Urinary bladder (tissue), 4 donors: Measurements from ENCODE around the gene VOPP1. TPM values are rescaled to one million over a fixed set of nuclear protein-coding genes. Genes with fewer than 3 reads are reported as not detected.
"Not testable (repeated sequence)": the region's sequence is repeated elsewhere in the genome, so short reads cannot be mapped to it uniquely, and the experiment has no call there.

Experiments
- DNase-seq: peaks from one replicate; pipeline ENCODE4 v3.0.0-alpha.2; 2015; ENCODE audit errors: extremely low spot score
- H3K27ac ChIP-seq: one replicate; pipeline ENCODE4 v1.5.1; 2013; ENCODE audit warnings: low read depth, mild to moderate bottlenecking, moderate library complexity
- H3K36me3 ChIP-seq: one replicate; pipeline ENCODE4 v1.6.1; 2013; ENCODE audit warnings: mild to moderate bottlenecking, moderate library complexity; ENCODE audit not compliant: insufficient read depth
- H3K4me1 ChIP-seq: one replicate; pipeline ENCODE4 v1.6.1; 2013; ENCODE audit warnings: mild to moderate bottlenecking, moderate library complexity; ENCODE audit not compliant: insufficient read depth
- H3K4me3 ChIP-seq: one replicate; pipeline ENCODE4 v1.5.1; 2013; ENCODE audit warnings: low read depth, low read length
- WGBS: extraction: QIAGEN DNeasy Blood & Tissue Kit; methylation state at CpG from one replicate; pipeline ENCODE4 v1.1.7; 2013; 5-methylcytosine and 5-hydroxymethylcytosine counted together
- polyA plus RNA-seq: library from polyadenylated mRNA; stranded (reverse); fragments of 200-250 nt; gene quantifications from one replicate; pipeline ENCODE4 v1.2.3, GENCODE V29; 2013
- total RNA-seq: library from RNA; depleted of rRNA; stranded (reverse); fragments of >200 nt; gene quantifications from one replicate; pipeline ENCODE4 v1.2.3, GENCODE V29; 2014
- donor health status: healthy with polysubstance abuse.
- donor health status: healthy.

VOPP1 gene
- total and polyA plus RNA-seq, 2 donors: 26.8 to 34.1 TPM

- H3K27ac ChIP-seq: no peak overlapping the region
- WGBS: 94% methylated on average over 10 of the region's 10 CpGs
- no peaks in the 10 kb centered on the region for H3K36me3 ChIP-seq
- DNase-seq: no peak
- H3K4me3 ChIP-seq: no peak overlapping the region
- H3K4me1 ChIP-seq: no peaks in the 10 kb centered on the region
Measured at GRCh38 chr7:55512635-55513191, 59.6 kb downstream of the VOPP1 start.

- no peak overlapping the region for H3K4me3 ChIP-seq
- WGBS: 80% methylated on average over 3 of the region's 3 CpGs
- no peaks in the 10 kb centered on the region for H3K36me3 ChIP-seq
- no peak for DNase-seq
- no peak overlapping the region for H3K27ac ChIP-seq
- no peaks in the 10 kb centered on the region for H3K4me1 ChIP-seq
Measured at GRCh38 chr7:55510621-55511020, 61.7 kb downstream of the VOPP1 start.

- H3K4me3 ChIP-seq, H3K27ac ChIP-seq, H3K4me1 ChIP-seq, DNase-seq, H3K36me3 ChIP-seq: not testable (repeated sequence)
- 48% methylated on average over 1 of the region's 1 CpG for WGBS
Measured at GRCh38 chr7:55510206-55510605, 62.1 kb downstream of the VOPP1 start.

- DNase-seq: no peak
- no peak overlapping the region for H3K27ac ChIP-seq
- H3K36me3 ChIP-seq: no peaks in the 10 kb centered on the region
- H3K4me3 ChIP-seq: no peak overlapping the region
- WGBS: 47% methylated on average over 1 of the region's 1 CpG
- H3K4me1 ChIP-seq: no peaks in the 10 kb centered on the region
Measured at GRCh38 chr7:55509322-55509721, 63.0 kb downstream of the VOPP1 start.

- no peak overlapping the region for H3K4me3 ChIP-seq
- no peak for DNase-seq
- no peak overlapping the region for H3K27ac ChIP-seq
- no peaks in the 10 kb centered on the region for H3K36me3 ChIP-seq
- WGBS: 96% methylated on average over 5 of the region's 5 CpGs
- H3K4me1 ChIP-seq: no peaks in the 10 kb centered on the region
Measured at GRCh38 chr7:55508221-55509011, 63.9 kb downstream of the VOPP1 start.

- H3K4me3 ChIP-seq: no peak overlapping the region
- DNase-seq: no peak
- H3K4me1 ChIP-seq: no peaks in the 10 kb centered on the region
- 93% methylated on average over 5 of the region's 5 CpGs for WGBS
- H3K36me3 ChIP-seq: no peaks in the 10 kb centered on the region
- H3K27ac ChIP-seq: no peak overlapping the region
Measured at GRCh38 chr7:55507743-55508142, 64.6 kb downstream of the VOPP1 start.

GRCh38 chr7:55504967-55505658 is 67.2 kb downstream of the VOPP1 start:
- 92% methylated on average over 10 of the region's 10 CpGs for WGBS

GRCh38 chr7:55504093-55504859 is 68.0 kb downstream of the VOPP1 start:
- 77% methylated on average over 6 of the region's 6 CpGs for WGBS
- Histone ChIP-seq H3K27ac (no peak overlapping the region), H3K4me1 (no peaks in the 10 kb centered on the region), H3K4me3 (no peak overlapping the region), H3K36me3 (no peaks in the 10 kb centered on the region)
- DNase-seq: no peak

More at GRCh38 chr7:55504967-55505658, 67.2 kb downstream of the VOPP1 start:
- H3K4me3 ChIP-seq: no peak overlapping the region
- H3K4me1 ChIP-seq: no peaks in the 10 kb centered on the region
- DNase-seq: no peak
- H3K27ac ChIP-seq: no peak overlapping the region
- no peaks in the 10 kb centered on the region for H3K36me3 ChIP-seq

GRCh38 chr7:55502858-55503440 is 69.4 kb downstream of the VOPP1 start:
- WGBS: 64% methylated on average over 8 of the region's 8 CpGs
- H3K27ac ChIP-seq: no peak overlapping the region
- H3K4me3 ChIP-seq: no peak overlapping the region
- H3K36me3 ChIP-seq: no peaks in the 10 kb centered on the region
- DNase-seq: no peak
- no peaks in the 10 kb centered on the region for H3K4me1 ChIP-seq

- H3K4me1 ChIP-seq: no peaks in the 10 kb centered on the region
- DNase-seq: no peak
- 49% methylated on average over 13 of the region's 13 CpGs for WGBS
Measured at GRCh38 chr7:55502124-55502857, 70.0 kb downstream of the VOPP1 start.

GRCh38 chr7:55501611-55502010 is 70.7 kb downstream of the VOPP1 start:
- H3K36me3 ChIP-seq: no peaks in the 10 kb centered on the region
- no peak overlapping the region for H3K4me3 ChIP-seq
- H3K4me1 ChIP-seq: no peaks in the 10 kb centered on the region
- 57% methylated on average over 3 of the region's 3 CpGs for whole genome bisulfite sequencing
- H3K27ac ChIP-seq: no peak overlapping the region
- no peak for DNase-seq

More at GRCh38 chr7:55502124-55502857, 70.0 kb downstream of the VOPP1 start:
- Histone ChIP-seq H3K36me3 (no peaks in the 10 kb centered on the region), H3K27ac (no peak overlapping the region), H3K4me3 (no peak overlapping the region)

- Histone ChIP-seq H3K4me1 (no peaks in the 10 kb centered on the region), H3K36me3 (no peaks in the 10 kb centered on the region), H3K27ac (no peak overlapping the region), H3K4me3 (no peak overlapping the region)
- peak; percentile 25 for DNase-seq
- 40% methylated on average over 7 of the region's 7 CpGs for WGBS
Measured at GRCh38 chr7:55500117-55500756, 72.1 kb downstream of the VOPP1 start.
